H9 (cell line): Measurements from ENCODE around the gene STK24. TPM values are rescaled to one million over a fixed set of nuclear protein-coding genes. Genes with fewer than 3 reads are reported as not detected.

Source experiments
- DNase-seq: peaks from one replicate; pipeline ENCODE4 v3.0.0-alpha.2; 2017
- H2AFZ ChIP-seq: one replicate; pipeline ENCODE4 v1.6.1; 2013; ENCODE audit warnings: mild to moderate bottlenecking, low read length, control low read depth, moderate library complexity
- H2AK5ac ChIP-seq: 2 replicates; pipeline ENCODE4 v1.6.1; 2013; ENCODE audit warnings: low read length, control low read depth, mixed read lengths; ENCODE audit not compliant: insufficient read length
- H2BK120ac ChIP-seq: one replicate; pipeline ENCODE4 v1.6.1; 2013; ENCODE audit warnings: low read depth, mild to moderate bottlenecking, low read length, control low read depth, inconsistent platforms; ENCODE audit not compliant: poor library complexity, severe bottlenecking
- H2BK12ac ChIP-seq: 2 replicates; pipeline ENCODE4 v1.6.1; 2013; ENCODE audit warnings: low read length, control low read depth, mixed read lengths, low read depth; ENCODE audit not compliant: insufficient read length
- H2BK15ac ChIP-seq: 2 replicates; pipeline ENCODE4 v1.6.1; 2013; ENCODE audit warnings: low read depth, low read length, control low read depth
- H2BK20ac ChIP-seq: one replicate; pipeline ENCODE4 v1.6.1; 2013; ENCODE audit warnings: low read depth, mild to moderate bottlenecking, low read length, control low read depth, inconsistent platforms; ENCODE audit not compliant: poor library complexity, severe bottlenecking
- H2BK5ac ChIP-seq: 2 replicates; pipeline ENCODE4 v1.6.1; 2013; ENCODE audit warnings: low read length, control low read depth, mixed read lengths; ENCODE audit not compliant: insufficient read length
- H3K14ac ChIP-seq: 2 replicates; pipeline ENCODE4 v1.6.1; 2013; ENCODE audit warnings: low read length, control low read depth; ENCODE audit not compliant: insufficient read depth
- H3K18ac ChIP-seq: 2 replicates; pipeline ENCODE4 v1.6.1; 2013; ENCODE audit warnings: low read depth, mild to moderate bottlenecking, mixed read lengths, low read length, control low read depth; ENCODE audit not compliant: insufficient read length
- H3K23ac ChIP-seq: 2 replicates; pipeline ENCODE4 v1.6.1; 2013; ENCODE audit warnings: low read length, control low read depth, mixed read lengths, low read depth; ENCODE audit not compliant: insufficient read length
- H3K23me2 ChIP-seq: 2 replicates; pipeline ENCODE4 v1.6.1; 2013; ENCODE audit warnings: low read depth, mild to moderate bottlenecking, mixed read lengths, low read length, control low read depth; ENCODE audit not compliant: insufficient read length, poor library complexity, severe bottlenecking
- H3K27ac ChIP-seq: 2 replicates; pipeline ENCODE4 v1.5.1; 2013; ENCODE audit warnings: low read length, control low read depth, mixed read lengths, low read depth; ENCODE audit not compliant: insufficient read length
- H3K27me3 ChIP-seq: 2 replicates; pipeline ENCODE4 v1.6.1; 2013; ENCODE audit warnings: low read length, control low read depth, inconsistent platforms; ENCODE audit not compliant: insufficient read depth
- H3K4ac ChIP-seq: 2 replicates; pipeline ENCODE4 v1.6.1; 2013; ENCODE audit warnings: low read depth, mild to moderate bottlenecking, control low read depth, inconsistent platforms, low read length, moderate library complexity
- H3K4me1 ChIP-seq: 2 replicates; pipeline ENCODE4 v1.6.1; 2013; ENCODE audit warnings: low read length, control low read depth, inconsistent platforms; ENCODE audit not compliant: insufficient read depth
- H3K4me2 ChIP-seq: 2 replicates; pipeline ENCODE4 v1.6.1; 2013; ENCODE audit warnings: low read length, control low read depth, mixed read lengths; ENCODE audit not compliant: insufficient read length, insufficient read depth
- H3K56ac ChIP-seq: 2 replicates; pipeline ENCODE4 v1.6.1; 2013; ENCODE audit warnings: low read depth, mild to moderate bottlenecking, mixed read lengths, low read length, control low read depth; ENCODE audit not compliant: insufficient read length
- H3K79me1 ChIP-seq: 2 replicates; pipeline ENCODE4 v1.6.1; 2013; ENCODE audit warnings: low read depth, mild to moderate bottlenecking, moderate library complexity, low read length, control low read depth, inconsistent platforms; ENCODE audit not compliant: insufficient read depth, poor library complexity, severe bottlenecking
- H3K79me2 ChIP-seq: 2 replicates; pipeline ENCODE4 v1.6.1; 2013; ENCODE audit warnings: low read length, control low read depth, inconsistent platforms; ENCODE audit not compliant: insufficient read depth
- H3K9ac ChIP-seq: 2 replicates; pipeline ENCODE4 v1.6.1; 2013; ENCODE audit warnings: low read length, control low read depth, mixed read lengths; ENCODE audit not compliant: insufficient read length; ENCODE audit errors: extremely low read depth
- H3K9me3 ChIP-seq: one replicate; pipeline ENCODE4 v1.6.1; 2013; ENCODE audit warnings: low read depth, low read length, inconsistent platforms; ENCODE audit not compliant: control insufficient read depth
- H3T11ph ChIP-seq: one replicate; pipeline ENCODE4 v1.6.1; 2013; ENCODE audit warnings: mild to moderate bottlenecking, low read length, control low read depth, inconsistent platforms
- H4K20me1 ChIP-seq: one replicate; pipeline ENCODE4 v1.6.1; 2013; ENCODE audit not compliant: control insufficient read depth, insufficient read length, insufficient read depth
- H4K5ac ChIP-seq: 2 replicates; pipeline ENCODE4 v1.6.1; 2013; ENCODE audit warnings: low read depth, mild to moderate bottlenecking, mixed read lengths, low read length, control low read depth; ENCODE audit not compliant: insufficient read length
- H4K8ac ChIP-seq: replicated peaks from 2 replicates; pipeline ENCODE4 v1.6.1; 2013; ENCODE audit warnings: low read length, control low read depth, mixed read lengths, low read depth; ENCODE audit not compliant: insufficient read length
- H4K91ac ChIP-seq: 2 replicates; pipeline ENCODE4 v1.6.1; 2013; ENCODE audit warnings: low read depth, mild to moderate bottlenecking, moderate library complexity, mixed read lengths, low read length, control low read depth; ENCODE audit not compliant: insufficient read length
- H3K27ac Mint-ChIP-seq, 3 experiments: 2 replicates in 2 of 3; 3 replicates in 1 of 3; pipeline ENCODE4 v1.8.0; 2020 to 2021; ENCODE audit warnings: mixed read lengths in 3 of 3, mild to moderate bottlenecking in 1 of 3, moderate library complexity in 1 of 3
- H3K27me3 Mint-ChIP-seq: 2 replicates; pipeline ENCODE4 v1.8.0; 2021; ENCODE audit warnings: low read depth, mild to moderate bottlenecking, moderate library complexity, mixed read lengths
- H3K36me3 Mint-ChIP-seq, 3 experiments: 2 replicates in 2 of 3; 3 replicates in 1 of 3; pipeline ENCODE4 v1.8.0; 2020 to 2021; ENCODE audit warnings: low read depth in 3 of 3, mixed read lengths in 3 of 3; ENCODE audit not compliant: insufficient read depth in 1 of 3
- H3K4me1 Mint-ChIP-seq, 2 experiments: 2 replicates each; pipeline ENCODE4 v1.8.0; 2020; ENCODE audit warnings: mixed read lengths in 2 of 2
- H3K4me3 Mint-ChIP-seq, 2 experiments: 2 replicates in 1 of 2; 3 replicates in 1 of 2; pipeline ENCODE4 v1.8.0; 2020 to 2021; ENCODE audit warnings: mild to moderate bottlenecking in 2 of 2, mixed read lengths in 2 of 2, moderate library complexity in 1 of 2
- H3K9me3 Mint-ChIP-seq, 2 experiments: 2 replicates in 1 of 2; 3 replicates in 1 of 2; pipeline ENCODE4 v1.8.0; 2020; ENCODE audit warnings: mild to moderate bottlenecking in 2 of 2, mixed read lengths in 2 of 2, moderate library complexity in 1 of 2
- WGBS: extraction: QIAGEN DNeasy Blood & Tissue Kit; methylation state at CpG from one replicate; pipeline ENCODE4 v1.1.7; 2013; ENCODE audit warnings: missing lambda C conversion rate, low lambda C conversion rate, mixed read lengths; ENCODE audit not compliant: insufficient read length; ENCODE audit errors: extremely low coverage; 5-methylcytosine and 5-hydroxymethylcytosine counted together
- total RNA-seq: library from RNA; stranded (reverse); gene quantifications from 2 replicates; pipeline ENCODE4 v1.2.1, GENCODE V29; 2021
- TF ChIP-seq, protein P1 (sequence below): fragments of 200-600 bp; sonication (generic); conservative IDR thresholded peaks from 3 replicates; pipeline ENCODE4 v1.8.0; 2021; ENCODE audit warnings: antibody characterized with exemption, mild to moderate bottlenecking

STK24 gene
- total RNA-seq, 1 experiment from 2014 or later = 134 TPM

DNA sequence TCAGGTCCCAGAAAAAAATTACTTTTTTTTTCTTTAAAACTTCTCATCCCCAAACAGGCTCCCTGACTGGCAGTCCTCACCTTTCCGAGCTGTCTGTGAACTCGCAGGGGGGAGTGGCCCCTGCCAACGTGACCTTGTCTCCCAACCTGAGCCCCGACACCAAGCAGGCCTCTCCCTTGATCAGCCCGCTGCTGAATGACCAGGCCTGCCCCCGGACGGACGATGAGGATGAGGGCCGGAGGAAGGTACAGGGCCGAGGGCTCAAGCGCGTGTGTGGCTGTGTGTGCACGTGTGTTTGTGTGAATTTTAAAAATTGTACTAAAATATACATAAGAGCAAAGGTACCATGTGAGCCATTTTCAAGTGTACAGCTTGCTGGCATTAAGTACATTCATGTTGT, 167.6 kb downstream of the STK24 start:
- Histone ChIP-seq H3K9me3 (no peaks in the 10 kb centered on the region), H2AFZ (no peak overlapping the region), H3T11ph (no peak overlapping the region), H2BK15ac (no peak overlapping the region), H2BK12ac (no peak overlapping the region), H3K27me3 (no peaks in the 10 kb centered on the region), H3K4me1 (no peaks in the 10 kb centered on the region), H2BK120ac (no peak overlapping the region), H3K56ac (no peak overlapping the region), H3K14ac (no peak overlapping the region), H3K79me1 (no peaks in the 10 kb centered on the region), H3K23ac (no peak overlapping the region), H2BK5ac (no peak overlapping the region), H3K18ac (no peak overlapping the region), H3K27ac (no peak overlapping the region), H3K4ac (no peak overlapping the region), H4K5ac (no peak overlapping the region), H2BK20ac (no peak overlapping the region), H4K8ac (no peak overlapping the region), H4K91ac (no peak overlapping the region), H3K79me2 (no peaks in the 10 kb centered on the region), H2AK5ac (no peak overlapping the region), H3K23me2 (no peaks in the 10 kb centered on the region), H3K9ac (no peak overlapping the region), H4K20me1 (no peaks in the 10 kb centered on the region), H3K4me2 (no peak overlapping the region)
- Mint-ChIP-seq H3K36me3 (peaks cover 4 to 37% (median 36%) of the 10 kb centered on the region in 3 experiments; a peak in 6 of 7 replicates), H3K9me3 (no peaks in the 10 kb centered on the region), H3K4me1 (peaks cover 7 to 11% of the 10 kb centered on the region in 2 experiments), H3K4me3 (no peak overlapping the region), H3K27me3 (no peaks in the 10 kb centered on the region; the same call in 1 of the 2 replicates), H3K27ac (no peak overlapping the region)
- TF ChIP-seq, protein P1, sequence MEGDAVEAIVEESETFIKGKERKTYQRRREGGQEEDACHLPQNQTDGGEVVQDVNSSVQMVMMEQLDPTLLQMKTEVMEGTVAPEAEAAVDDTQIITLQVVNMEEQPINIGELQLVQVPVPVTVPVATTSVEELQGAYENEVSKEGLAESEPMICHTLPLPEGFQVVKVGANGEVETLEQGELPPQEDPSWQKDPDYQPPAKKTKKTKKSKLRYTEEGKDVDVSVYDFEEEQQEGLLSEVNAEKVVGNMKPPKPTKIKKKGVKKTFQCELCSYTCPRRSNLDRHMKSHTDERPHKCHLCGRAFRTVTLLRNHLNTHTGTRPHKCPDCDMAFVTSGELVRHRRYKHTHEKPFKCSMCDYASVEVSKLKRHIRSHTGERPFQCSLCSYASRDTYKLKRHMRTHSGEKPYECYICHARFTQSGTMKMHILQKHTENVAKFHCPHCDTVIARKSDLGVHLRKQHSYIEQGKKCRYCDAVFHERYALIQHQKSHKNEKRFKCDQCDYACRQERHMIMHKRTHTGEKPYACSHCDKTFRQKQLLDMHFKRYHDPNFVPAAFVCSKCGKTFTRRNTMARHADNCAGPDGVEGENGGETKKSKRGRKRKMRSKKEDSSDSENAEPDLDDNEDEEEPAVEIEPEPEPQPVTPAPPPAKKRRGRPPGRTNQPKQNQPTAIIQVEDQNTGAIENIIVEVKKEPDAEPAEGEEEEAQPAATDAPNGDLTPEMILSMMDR = no peak
- no peak for DNase-seq
- WGBS = no CpG with 5 or more reads among the region's 13 CpGs
